Left kidney (tissue), 8 donors: ENCODE data around the gene COPS8. TPM values are rescaled to one million over a fixed set of nuclear protein-coding genes. Genes with fewer than 3 reads are reported as not detected.

Source experiments
- DNase-seq: peaks from one replicate; pipeline ENCODE4 v3.0.0-alpha.2; 2013
- long read RNA-seq, 8 donors: transcript quantifications; one replicate each; lab custom pipeline, GENCODE V29; 2026
- polyA plus RNA-seq: library from polyadenylated mRNA; unstranded; fragments of 120-200 nt; gene quantifications from one replicate; pipeline ENCODE4 v1.2.1, GENCODE V29; 2013; ENCODE audit not compliant: insufficient read length

The COPS8 gene
- polyA plus RNA-seq = 89.7 TPM
- long read RNA-seq, donor 1, full-length matches to known transcripts = 53 of 53 reads
- long read RNA-seq, donor 1, partial matches to known transcripts = 0 of 53 reads
- long read RNA-seq, donor 1, other reads (novel, unspliced or antisense) = 0 of 53 reads
- long read RNA-seq, donor 2, full-length matches to known transcripts = 47 of 70 reads
- long read RNA-seq, donor 2, partial matches to known transcripts = 23 of 70 reads
- long read RNA-seq, donor 2, other reads (novel, unspliced or antisense) = 0 of 70 reads
- long read RNA-seq, donor 3, full-length matches to known transcripts = 31 of 31 reads
- long read RNA-seq, donor 3, partial matches to known transcripts = 0 of 31 reads
- long read RNA-seq, donor 3, other reads (novel, unspliced or antisense) = 0 of 31 reads
- long read RNA-seq, donor 4, full-length matches to known transcripts = 4 of 4 reads
- long read RNA-seq, donor 4, partial matches to known transcripts = 0 of 4 reads
- long read RNA-seq, donor 4, other reads (novel, unspliced or antisense) = 0 of 4 reads
- long read RNA-seq, donor 5, full-length matches to known transcripts = 91 of 96 reads
- long read RNA-seq, donor 5, partial matches to known transcripts = 5 of 96 reads
- long read RNA-seq, donor 5, other reads (novel, unspliced or antisense) = 0 of 96 reads
- long read RNA-seq, donor 6, full-length matches to known transcripts = 58 of 58 reads
- long read RNA-seq, donor 6, partial matches to known transcripts = 0 of 58 reads
- long read RNA-seq, donor 6, other reads (novel, unspliced or antisense) = 0 of 58 reads
- long read RNA-seq, donor 7, full-length matches to known transcripts = 77 of 77 reads
- long read RNA-seq, donor 7, partial matches to known transcripts = 0 of 77 reads
- long read RNA-seq, donor 7, other reads (novel, unspliced or antisense) = 0 of 77 reads
- long read RNA-seq, donor 8, full-length matches to known transcripts = 23 of 23 reads
- long read RNA-seq, donor 8, partial matches to known transcripts = 0 of 23 reads
- long read RNA-seq, donor 8, other reads (novel, unspliced or antisense) = 0 of 23 reads

GRCh38 chr2:237085248-237086221 lies at the start of gene COPS8:
Gene COPS8, plus strand, starts transcription at chr2:237085889. Its CDS starts 76 bp downstream, at chr2:237085965.
- peak; percentile 92 for DNase-seq

GRCh38 chr2:237039301-237040031 lies 46.2 kb upstream of the COPS8 start:
- DNase-seq = no peak

GRCh38 chr2:237041231-237041630 lies 44.5 kb upstream of the COPS8 start:
- no peak for DNase-seq

GRCh38 chr2:237042101-237042500 lies 43.6 kb upstream of the COPS8 start:
- DNase-seq = no peak

- DNase-seq = no peak
Observed at GRCh38 chr2:237043866-237044265, 41.8 kb upstream of the COPS8 start.

GRCh38 chr2:237044281-237044680 lies 41.4 kb upstream of the COPS8 start:
- DNase-seq = no peak

GRCh38 chr2:237045449-237045848 lies 40.2 kb upstream of the COPS8 start:
- DNase-seq = no peak

- no peak for DNase-seq
Observed at GRCh38 chr2:237048595-237048994, 37.1 kb upstream of the COPS8 start.

GRCh38 chr2:237051861-237052260 lies 33.8 kb upstream of the COPS8 start:
- DNase-seq = no peak

- DNase-seq = no peak
Observed at GRCh38 chr2:237053066-237053465, 32.6 kb upstream of the COPS8 start.

GRCh38 chr2:237055386-237056100 lies 30.1 kb upstream of the COPS8 start:
- no peak for DNase-seq

- no peak for DNase-seq
Observed at GRCh38 chr2:237056287-237056875, 29.3 kb upstream of the COPS8 start.

GRCh38 chr2:237057107-237057506 lies 28.6 kb upstream of the COPS8 start:
- DNase-seq = no peak

GRCh38 chr2:237057893-237058300 lies 27.8 kb upstream of the COPS8 start:
- no peak for DNase-seq

GRCh38 chr2:237058423-237058822 lies 27.3 kb upstream of the COPS8 start:
- no peak for DNase-seq

- DNase-seq = no peak
Observed at GRCh38 chr2:237059155-237059875, 26.4 kb upstream of the COPS8 start.

- DNase-seq = peak; percentile 80
Observed at GRCh38 chr2:237060534-237061312, 25.0 kb upstream of the COPS8 start.

GRCh38 chr2:237061356-237061755 lies 24.3 kb upstream of the COPS8 start:
- DNase-seq = no peak
